GM06990 (cell line): ENCODE results near the gene AATK.

Experiments used
- DNase-seq: peaks from one replicate; pipeline ENCODE4 v3.0.0-alpha.2; 2011; ENCODE audit not compliant: insufficient read length; ENCODE audit errors: extremely low read depth
- H3K27me3 ChIP-seq: replicated peaks from 2 replicates; pipeline ENCODE4 v1.6.0; 2011; ENCODE audit warnings: low read length; ENCODE audit not compliant: control insufficient read depth, insufficient read depth
- H3K36me3 ChIP-seq: 2 replicates; pipeline ENCODE4 v1.5.1; 2011; ENCODE audit warnings: low read length; ENCODE audit not compliant: control insufficient read depth, insufficient read depth
- H3K4me3 ChIP-seq: replicated peaks from 2 replicates; pipeline ENCODE4 v1.5.1; 2011; ENCODE audit warnings: low read depth, mild to moderate bottlenecking, control low read depth, low read length
- TF ChIP-seq, protein P1 (sequence below): IDR thresholded peaks from 2 replicates; pipeline ENCODE4 v1.5.1; 2011; ENCODE audit warnings: low read length, control low read depth, mild to moderate bottlenecking, inconsistent platforms; ENCODE audit not compliant: insufficient read depth, poor library complexity, severe bottlenecking

AATK gene

DNA sequence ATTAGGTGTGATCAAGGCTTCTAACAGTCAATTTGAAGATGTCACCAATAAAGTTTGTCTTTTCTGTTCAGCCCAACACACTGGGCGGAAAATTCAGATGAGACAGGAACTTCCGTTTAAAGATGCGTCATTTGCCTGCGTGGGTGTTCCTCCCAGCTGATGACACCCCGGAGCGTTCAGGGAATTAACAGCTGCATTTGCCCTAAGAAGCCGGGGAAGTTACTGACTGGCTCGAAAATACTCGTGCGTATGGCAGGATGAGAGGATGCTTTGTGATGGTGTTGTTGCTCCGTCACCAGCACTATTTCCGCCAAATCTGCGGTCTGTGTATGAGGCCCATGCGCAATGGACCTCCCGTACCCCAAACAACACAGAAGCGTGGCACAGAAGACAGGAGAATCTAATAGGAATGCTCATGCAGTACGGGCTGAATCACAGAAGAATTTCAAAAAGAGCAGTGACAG, 12.6 kb downstream of the AATK start:
- no peaks in the 10 kb centered on the region for H3K36me3 ChIP-seq

DNA sequence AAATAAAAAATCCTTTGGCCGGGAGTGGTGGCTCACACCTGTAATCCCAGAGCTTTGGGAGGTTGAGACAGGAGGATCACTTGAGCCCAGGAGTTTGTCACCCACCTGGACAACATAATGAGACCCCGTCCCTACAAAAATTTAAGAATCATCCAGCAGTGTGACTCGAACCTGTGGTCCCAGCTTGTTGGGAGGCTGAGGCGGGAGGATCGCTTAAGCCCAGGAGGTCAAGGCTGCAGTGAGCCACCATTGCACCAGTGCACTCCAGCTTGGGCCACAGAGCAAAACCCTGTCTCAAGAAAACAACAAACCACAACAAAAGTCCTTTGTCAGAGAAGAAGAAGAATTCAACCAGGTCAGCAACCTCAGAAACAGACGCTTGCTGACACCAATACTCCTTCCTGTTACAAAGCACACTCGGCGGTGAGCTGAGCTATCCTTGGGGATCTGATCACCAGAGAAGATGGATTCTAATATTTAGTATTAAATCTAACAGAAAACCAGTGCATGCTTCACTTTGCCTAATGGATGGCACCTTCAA, 13.7 kb downstream of the AATK start:
- no peak overlapping the region for H3K4me3 ChIP-seq
- H3K27me3 ChIP-seq = no peaks in the 10 kb centered on the region
- TF ChIP-seq, protein P1, sequence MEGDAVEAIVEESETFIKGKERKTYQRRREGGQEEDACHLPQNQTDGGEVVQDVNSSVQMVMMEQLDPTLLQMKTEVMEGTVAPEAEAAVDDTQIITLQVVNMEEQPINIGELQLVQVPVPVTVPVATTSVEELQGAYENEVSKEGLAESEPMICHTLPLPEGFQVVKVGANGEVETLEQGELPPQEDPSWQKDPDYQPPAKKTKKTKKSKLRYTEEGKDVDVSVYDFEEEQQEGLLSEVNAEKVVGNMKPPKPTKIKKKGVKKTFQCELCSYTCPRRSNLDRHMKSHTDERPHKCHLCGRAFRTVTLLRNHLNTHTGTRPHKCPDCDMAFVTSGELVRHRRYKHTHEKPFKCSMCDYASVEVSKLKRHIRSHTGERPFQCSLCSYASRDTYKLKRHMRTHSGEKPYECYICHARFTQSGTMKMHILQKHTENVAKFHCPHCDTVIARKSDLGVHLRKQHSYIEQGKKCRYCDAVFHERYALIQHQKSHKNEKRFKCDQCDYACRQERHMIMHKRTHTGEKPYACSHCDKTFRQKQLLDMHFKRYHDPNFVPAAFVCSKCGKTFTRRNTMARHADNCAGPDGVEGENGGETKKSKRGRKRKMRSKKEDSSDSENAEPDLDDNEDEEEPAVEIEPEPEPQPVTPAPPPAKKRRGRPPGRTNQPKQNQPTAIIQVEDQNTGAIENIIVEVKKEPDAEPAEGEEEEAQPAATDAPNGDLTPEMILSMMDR = no peak
- no peak for DNase-seq
- no peaks in the 10 kb centered on the region for H3K36me3 ChIP-seq

More for the DNA sequence above, 12.6 kb downstream of the AATK start:
- TF ChIP-seq, protein P1 = no peak
- H3K27me3 ChIP-seq = no peaks in the 10 kb centered on the region
- H3K4me3 ChIP-seq = no peak overlapping the region; the same call in 1 of the 2 replicates
- no peak for DNase-seq

DNA sequence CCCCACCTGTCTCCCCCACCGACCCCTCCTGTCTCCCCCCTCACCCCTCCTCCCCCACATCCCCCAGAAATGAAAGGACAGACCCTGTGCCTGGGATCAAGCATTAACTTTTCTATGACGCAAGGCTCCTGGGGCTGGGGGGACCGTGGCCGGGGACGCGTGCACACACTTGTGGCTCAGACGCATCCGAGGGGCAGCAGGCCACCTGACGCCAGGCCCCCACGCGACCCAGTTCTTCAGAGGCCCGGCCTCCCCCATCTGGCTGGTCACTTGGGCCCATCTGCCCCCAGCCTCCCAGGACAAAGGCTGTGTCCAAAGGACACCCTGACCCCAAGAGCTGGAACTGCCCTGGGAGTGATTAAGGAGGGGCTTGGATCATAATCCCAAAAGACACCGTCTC, 14.7 kb downstream of the AATK start:
- H3K27me3 ChIP-seq = no peaks in the 10 kb centered on the region
- no peaks in the 10 kb centered on the region for H3K36me3 ChIP-seq
- TF ChIP-seq, protein P1 = no peak
- no peak overlapping the region for H3K4me3 ChIP-seq
- DNase-seq = no peak

DNA sequence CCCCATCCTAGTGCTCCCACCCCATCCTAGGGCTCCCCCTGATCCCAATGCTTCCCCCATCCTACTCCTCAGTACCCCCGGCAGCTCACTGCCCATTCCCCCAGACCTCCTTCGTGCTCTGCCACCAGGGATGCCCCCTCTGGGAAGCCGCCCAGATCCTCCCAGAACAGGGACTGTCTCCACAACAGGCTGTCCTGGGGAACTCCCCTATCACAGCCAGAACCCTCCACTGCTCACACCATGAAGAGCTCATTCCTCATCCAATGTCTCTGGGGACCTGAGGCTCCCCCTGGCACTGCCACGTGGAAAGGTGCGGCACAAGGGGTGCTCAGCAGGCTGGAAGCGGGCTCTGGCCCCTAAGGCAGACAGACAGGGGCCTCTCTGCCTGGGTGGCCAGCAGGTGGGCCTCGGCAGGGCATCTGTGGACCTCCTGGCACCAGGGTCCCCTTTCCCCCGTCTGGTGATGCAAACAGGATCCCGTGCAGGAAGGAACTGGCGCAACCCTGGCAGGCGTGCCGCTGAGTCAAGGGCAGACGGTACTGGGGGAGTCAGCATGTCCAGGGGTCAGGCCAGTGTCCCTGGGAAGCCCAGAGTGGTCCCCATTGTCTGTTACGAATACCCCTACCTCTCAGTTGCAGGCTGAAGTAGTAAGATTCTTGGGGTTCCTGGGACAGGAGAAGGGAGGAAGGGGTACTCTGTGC, 15.5 kb downstream of the AATK start:
- Histone ChIP-seq H3K27me3 (no peaks in the 10 kb centered on the region), H3K36me3 (no peaks in the 10 kb centered on the region), H3K4me3 (no peak overlapping the region)
- DNase-seq = no peak
- TF ChIP-seq, protein P1 = no peak

DNA sequence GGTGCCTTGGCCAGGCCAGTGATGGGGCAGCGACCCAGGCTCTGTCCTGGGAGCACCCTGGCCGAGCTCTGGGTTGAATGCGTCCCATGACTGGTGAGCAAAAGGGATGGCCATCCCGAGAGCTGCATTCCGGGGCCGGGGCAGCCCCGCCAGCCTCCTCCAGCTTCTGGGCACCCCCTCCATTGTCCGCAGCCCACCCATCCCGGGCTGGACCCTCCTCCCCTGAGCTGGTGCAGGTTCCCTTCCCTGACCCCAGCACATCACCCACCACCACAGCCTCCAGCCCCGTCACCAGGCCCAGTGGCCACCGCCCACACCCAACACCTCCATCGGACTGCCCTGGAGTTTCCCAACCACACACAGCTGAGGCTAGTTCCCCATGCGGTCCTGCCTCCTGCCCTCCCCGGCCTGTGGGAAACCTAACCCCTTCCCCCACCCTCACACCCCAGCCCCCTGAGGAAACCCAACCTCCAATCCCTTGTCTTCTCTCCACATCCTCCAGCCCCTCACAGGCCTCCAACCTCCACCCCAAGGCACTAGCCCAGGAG, 17.0 kb downstream of the AATK start:
- Histone ChIP-seq H3K36me3 (no peaks in the 10 kb centered on the region), H3K27me3 (no peaks in the 10 kb centered on the region), H3K4me3 (no peak overlapping the region)
- TF ChIP-seq, protein P1 = no peak
- DNase-seq = no peak
